HEK293 (cell line): ENCODE measurements around the gene PIGQ.

ENCODE experiments used
- CTCF ChIA-PET: fragments of 350-600 bp; formaldehyde crosslinking; extraction: SDS; loops from one replicate; lab custom pipeline; 2021; ENCODE audit warnings: antibody characterized with exemption; lab: Yijun Ruan, JAX
- POLR2A ChIA-PET: fragments of 300-600 bp; formaldehyde crosslinking; extraction: SDS; loops from one replicate; lab custom pipeline; 2020; ENCODE audit warnings: antibody characterized with exemption, inconsistent platforms; lab: Yijun Ruan, JAX
- H3K27ac ChIP-seq: fragments of 200-500 bp; sonication (Bioruptor generic); 2 replicates; pipeline ENCODE4 v1.5.1; 2014; ENCODE audit warnings: low read depth, low read length, control low read depth, inconsistent platforms; ENCODE audit errors: extremely low read depth
- H3K36me3 ChIP-seq, 2 experiments: fragments of 200-500 bp in 1 of 2; sonication (Bioruptor generic) in 1 of 2; 1 replicate in 1 of 2; 2 replicates in 1 of 2; pipeline ENCODE4 v1.5.1; 2014 to 2017; ENCODE audit warnings: inconsistent platforms in 2 of 2, low read length in 2 of 2; ENCODE audit not compliant: control insufficient read depth in 2 of 2, insufficient read depth in 1 of 2
- H3K4me1 ChIP-seq: fragments of 200-500 bp; sonication (Bioruptor generic); 2 replicates; pipeline ENCODE4 v1.5.1; 2014; ENCODE audit warnings: mild to moderate bottlenecking, low read length, inconsistent platforms; ENCODE audit not compliant: control insufficient read depth, insufficient read depth
- H3K4me3 ChIP-seq: 2 replicates; pipeline ENCODE4 v1.5.1; 2011; ENCODE audit warnings: low read depth, mild to moderate bottlenecking, control low read depth, low read length, moderate library complexity
- H3K9me3 ChIP-seq: fragments of 200-500 bp; sonication (Bioruptor generic); 2 replicates; pipeline ENCODE4 v1.5.1; 2014; ENCODE audit warnings: low read depth, low read length, inconsistent platforms; ENCODE audit not compliant: control insufficient read depth, insufficient read depth
- MEIS1 ChIP-seq: sonication (generic); formaldehyde crosslinking; IDR thresholded peaks from 2 replicates; pipeline ENCODE4 v1.8.1; 2022; ENCODE audit warnings: missing genetic modification reagents, mild to moderate bottlenecking, borderline replicate concordance
- SCRT1 ChIP-seq: fragments of 450-650 bp; formaldehyde crosslinking; IDR thresholded peaks from 2 replicates; pipeline ENCODE4 v1.5.1; 2016; ENCODE audit warnings: missing biosample characterization, missing genetic modification characterization, borderline replicate concordance
- TRIM28 ChIP-seq: IDR thresholded peaks from 2 replicates; pipeline ENCODE4 v1.6.1; 2011; ENCODE audit warnings: low read length, control low read depth, borderline replicate concordance
- ZBTB17 ChIP-seq: fragments of 450-650 bp; formaldehyde crosslinking; IDR thresholded peaks from 2 replicates; pipeline ENCODE4 v1.5.1; 2016; ENCODE audit warnings: missing biosample characterization, missing genetic modification characterization
- ZBTB7A ChIP-seq: fragments of 450-650 bp; formaldehyde crosslinking; IDR thresholded peaks from 2 replicates; pipeline ENCODE4 v1.5.1; 2016; ENCODE audit warnings: low read depth, missing biosample characterization, missing genetic modification characterization
- ZBTB8A ChIP-seq: fragments of 450-650 bp; formaldehyde crosslinking; IDR thresholded peaks from 2 replicates; pipeline ENCODE4 v1.5.1; 2016; ENCODE audit warnings: missing biosample characterization, missing genetic modification characterization
- ZFP69B ChIP-seq: fragments of 450-650 bp; formaldehyde crosslinking; IDR thresholded peaks from 2 replicates; pipeline ENCODE4 v1.5.1; 2016; ENCODE audit warnings: missing biosample characterization, missing genetic modification characterization
- ZNF112 ChIP-seq: fragments of 450-650 bp; formaldehyde crosslinking; IDR thresholded peaks from 2 replicates; pipeline ENCODE4 v1.5.0; 2017; ENCODE audit warnings: missing biosample characterization, missing genetic modification characterization
- ZNF561 ChIP-seq: fragments of 450-650 bp; IDR thresholded peaks from 2 replicates; pipeline ENCODE4 v1.5.1; 2018; ENCODE audit warnings: missing biosample characterization, missing genetic modification characterization, borderline replicate concordance
- ZNF624 ChIP-seq: fragments of 450-650 bp; formaldehyde crosslinking; IDR thresholded peaks from 2 replicates; pipeline ENCODE4 v1.5.1; 2017; ENCODE audit warnings: missing biosample characterization, missing genetic modification characterization
- ZNF768 ChIP-seq: fragments of 450-650 bp; formaldehyde crosslinking; IDR thresholded peaks from 2 replicates; pipeline ENCODE4 v1.5.1; 2018; ENCODE audit warnings: missing biosample characterization, mild to moderate bottlenecking, missing genetic modification characterization
- ZNF785 ChIP-seq: fragments of 450-650 bp; formaldehyde crosslinking; IDR thresholded peaks from 2 replicates; pipeline ENCODE4 v1.5.1; 2016; ENCODE audit warnings: missing biosample characterization, missing genetic modification characterization
- ZNF791 ChIP-seq: fragments of 450-650 bp; formaldehyde crosslinking; IDR thresholded peaks from 2 replicates; pipeline ENCODE4 v1.5.1; 2016; ENCODE audit warnings: missing biosample characterization, missing genetic modification characterization
- ZSCAN23 ChIP-seq: fragments of 450-650 bp; formaldehyde crosslinking; IDR thresholded peaks from 2 replicates; pipeline ENCODE4 v1.5.1; 2016; ENCODE audit warnings: missing biosample characterization, missing genetic modification characterization
- ZSCAN30 ChIP-seq: fragments of 450-650 bp; IDR thresholded peaks from 2 replicates; pipeline ENCODE4 v1.5.1; 2018; ENCODE audit warnings: missing biosample characterization, mild to moderate bottlenecking, missing genetic modification characterization, moderate library complexity
- TF ChIP-seq, protein P1 (sequence below): fragments of 450-650 bp; formaldehyde crosslinking; IDR thresholded peaks from 2 replicates; pipeline ENCODE4 v1.5.1; 2016; ENCODE audit warnings: missing biosample characterization, missing genetic modification characterization
- TF ChIP-seq, protein P2 (sequence below): fragments of 450-650 bp; formaldehyde crosslinking; IDR thresholded peaks from 2 replicates; pipeline ENCODE4 v1.5.1; 2016; ENCODE audit warnings: missing biosample characterization, missing genetic modification characterization
- TF ChIP-seq, protein P3 (sequence below): fragments of 450-650 bp; formaldehyde crosslinking; IDR thresholded peaks from 2 replicates; pipeline ENCODE4; 2016; ENCODE audit warnings: missing biosample characterization, missing genetic modification characterization

The PIGQ gene

DNA sequence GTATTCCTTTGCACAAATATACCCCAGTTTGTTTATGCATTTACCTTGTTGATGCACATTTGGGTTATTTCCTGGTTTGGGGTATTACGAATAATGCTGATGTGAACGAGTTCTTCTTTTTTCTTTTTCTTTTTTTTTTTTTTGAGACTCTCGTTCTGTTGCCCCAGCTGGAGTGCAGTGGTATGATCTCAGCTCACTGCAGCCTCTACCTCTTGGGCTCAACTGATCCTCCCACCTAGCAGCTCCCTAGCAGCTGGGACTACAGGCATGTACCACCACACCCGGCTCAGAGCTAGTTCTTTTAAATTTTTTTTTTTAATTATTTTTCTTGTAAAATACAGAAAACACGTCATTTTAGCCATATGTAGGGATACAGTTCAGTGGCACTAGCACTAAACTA, 34.2 kb downstream of the PIGQ start:
- H3K4me1 ChIP-seq: no peaks in the 10 kb centered on the region
- peaks cover 0 to 10% of the 10 kb centered on the region in 2 experiments; a peak in 1 of 3 replicates for H3K36me3 ChIP-seq
- no peak overlapping the region for H3K27ac ChIP-seq
- CTCF ChIA-PET: no interaction called here
- no peak overlapping the region for H3K4me3 ChIP-seq
- H3K9me3 ChIP-seq: no peaks in the 10 kb centered on the region
- TF ChIP-seq, protein P1, sequence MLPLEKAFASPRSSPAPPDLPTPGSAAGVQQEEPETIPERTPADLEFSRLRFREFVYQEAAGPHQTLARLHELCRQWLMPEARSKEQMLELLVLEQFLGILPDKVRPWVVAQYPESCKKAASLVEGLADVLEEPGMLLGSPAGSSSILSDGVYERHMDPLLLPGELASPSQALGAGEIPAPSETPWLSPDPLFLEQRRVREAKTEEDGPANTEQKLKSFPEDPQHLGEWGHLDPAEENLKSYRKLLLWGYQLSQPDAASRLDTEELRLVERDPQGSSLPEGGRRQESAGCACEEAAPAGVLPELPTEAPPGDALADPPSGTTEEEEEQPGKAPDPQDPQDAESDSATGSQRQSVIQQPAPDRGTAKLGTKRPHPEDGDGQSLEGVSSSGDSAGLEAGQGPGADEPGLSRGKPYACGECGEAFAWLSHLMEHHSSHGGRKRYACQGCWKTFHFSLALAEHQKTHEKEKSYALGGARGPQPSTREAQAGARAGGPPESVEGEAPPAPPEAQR: no peak
- TF ChIP-seq, protein P2, sequence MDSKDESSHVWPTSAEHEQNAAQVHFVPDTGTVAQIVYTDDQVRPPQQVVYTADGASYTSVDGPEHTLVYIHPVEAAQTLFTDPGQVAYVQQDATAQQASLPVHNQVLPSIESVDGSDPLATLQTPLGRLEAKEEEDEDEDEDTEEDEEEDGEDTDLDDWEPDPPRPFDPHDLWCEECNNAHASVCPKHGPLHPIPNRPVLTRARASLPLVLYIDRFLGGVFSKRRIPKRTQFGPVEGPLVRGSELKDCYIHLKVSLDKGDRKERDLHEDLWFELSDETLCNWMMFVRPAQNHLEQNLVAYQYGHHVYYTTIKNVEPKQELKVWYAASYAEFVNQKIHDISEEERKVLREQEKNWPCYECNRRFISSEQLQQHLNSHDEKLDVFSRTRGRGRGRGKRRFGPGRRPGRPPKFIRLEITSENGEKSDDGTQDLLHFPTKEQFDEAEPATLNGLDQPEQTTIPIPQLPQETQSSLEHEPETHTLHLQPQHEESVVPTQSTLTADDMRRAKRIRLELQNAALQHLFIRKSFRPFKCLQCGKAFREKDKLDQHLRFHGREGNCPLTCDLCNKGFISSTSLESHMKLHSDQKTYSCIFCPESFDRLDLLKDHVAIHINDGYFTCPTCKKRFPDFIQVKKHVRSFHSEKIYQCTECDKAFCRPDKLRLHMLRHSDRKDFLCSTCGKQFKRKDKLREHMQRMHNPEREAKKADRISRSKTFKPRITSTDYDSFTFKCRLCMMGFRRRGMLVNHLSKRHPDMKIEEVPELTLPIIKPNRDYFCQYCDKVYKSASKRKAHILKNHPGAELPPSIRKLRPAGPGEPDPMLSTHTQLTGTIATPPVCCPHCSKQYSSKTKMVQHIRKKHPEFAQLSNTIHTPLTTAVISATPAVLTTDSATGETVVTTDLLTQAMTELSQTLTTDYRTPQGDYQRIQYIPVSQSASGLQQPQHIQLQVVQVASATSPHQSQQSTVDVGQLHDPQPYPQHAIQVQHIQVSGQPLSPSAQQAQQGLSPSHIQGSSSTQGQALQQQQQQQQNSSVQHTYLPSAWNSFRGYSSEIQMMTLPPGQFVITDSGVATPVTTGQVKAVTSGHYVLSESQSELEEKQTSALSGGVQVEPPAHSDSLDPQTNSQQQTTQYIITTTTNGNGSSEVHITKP (tag by site-specific recombination): peak; percentile 41
- TF ChIP-seq ZNF791 (tag by site-specific recombination) (no peak), ZBTB8A (tag by site-specific recombination) (no peak), ZBTB17 (no peak), ZSCAN30 (tag by site-specific recombination) (no peak)
- POLR2A ChIA-PET: interaction anchor here (1.4 kb wide), 1 partner anchor 32 kb away, joined by 3 read pairs; the partner anchor contains the start of gene METTL26

DNA sequence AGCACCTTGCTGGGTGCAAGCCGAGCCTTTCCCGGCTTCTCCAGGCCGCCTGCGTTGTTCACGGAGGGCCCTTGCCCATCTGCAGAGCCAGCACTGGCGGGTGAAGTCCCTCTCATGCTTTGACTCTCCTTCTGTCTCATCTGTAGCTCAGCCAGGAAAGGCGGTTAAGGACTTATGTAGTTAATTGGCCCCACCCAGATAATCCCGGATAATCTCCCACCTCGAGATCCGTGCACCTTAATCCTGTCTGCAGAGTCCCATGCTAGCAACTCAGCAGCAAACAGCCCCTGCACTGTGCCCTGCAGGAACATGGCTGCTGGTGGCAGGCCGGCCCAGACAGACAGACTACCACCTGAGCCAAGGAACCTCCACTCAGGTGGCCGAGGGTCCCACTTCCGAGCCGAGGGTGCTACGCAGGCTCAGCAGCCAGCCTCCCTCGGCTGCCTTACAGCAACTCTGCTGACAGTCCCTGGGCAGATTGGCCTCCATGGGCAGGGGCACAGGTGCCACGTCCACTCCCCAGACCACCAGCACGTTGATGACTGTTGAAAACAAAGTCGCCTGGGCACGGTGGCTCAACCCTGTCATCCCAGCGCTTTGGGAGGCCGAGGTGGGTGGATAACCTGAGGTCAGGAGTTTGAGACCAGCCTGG, 37.0 kb downstream of the PIGQ start:
- H3K4me3 ChIP-seq: no peak overlapping the region
- ChIA-PET CTCF (no interaction called here), POLR2A (no interaction called here)
- no peaks in the 10 kb centered on the region for H3K36me3 ChIP-seq
- TF ChIP-seq TRIM28: no peak
- no peak for TF ChIP-seq ZNF624 (tag by site-specific recombination)
- TF ChIP-seq ZSCAN30 (tag by site-specific recombination): no peak
- no peak for TF ChIP-seq ZFP69B
- TF ChIP-seq MEIS1: no peak
- no peak for TF ChIP-seq SCRT1 (tag by site-specific recombination)
- TF ChIP-seq ZSCAN23 (tag by site-specific recombination): no peak
- no peak for TF ChIP-seq ZNF112 (tag by site-specific recombination)
- TF ChIP-seq ZNF785 (tag by site-specific recombination): no peak
- no peak for TF ChIP-seq ZNF561
- TF ChIP-seq ZNF768: no peak
- TF ChIP-seq ZBTB7A: no peak
- TF ChIP-seq, protein P3, sequence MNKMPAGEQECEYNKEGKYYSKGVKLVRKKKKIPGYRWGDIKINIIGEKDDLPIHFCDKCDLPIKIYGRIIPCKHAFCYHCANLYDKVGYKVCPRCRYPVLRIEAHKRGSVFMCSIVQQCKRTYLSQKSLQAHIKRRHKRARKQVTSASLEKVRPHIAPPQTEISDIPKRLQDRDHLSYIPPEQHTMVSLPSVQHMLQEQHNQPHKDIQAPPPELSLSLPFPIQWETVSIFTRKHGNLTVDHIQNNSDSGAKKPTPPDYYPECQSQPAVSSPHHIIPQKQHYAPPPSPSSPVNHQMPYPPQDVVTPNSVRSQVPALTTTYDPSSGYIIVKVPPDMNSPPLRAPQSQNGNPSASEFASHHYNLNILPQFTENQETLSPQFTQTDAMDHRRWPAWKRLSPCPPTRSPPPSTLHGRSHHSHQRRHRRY (tag by site-specific recombination): no peak
- H3K9me3 ChIP-seq: no peaks in the 10 kb centered on the region
- no peak overlapping the region for H3K27ac ChIP-seq
- no peaks in the 10 kb centered on the region for H3K4me1 ChIP-seq
